Tibial artery (tissue), 4 donors: ENCODE results near the gene RAB28.

ENCODE experiments used
- DNase-seq, 2 donors: peaks; one replicate each; pipeline ENCODE4 v3.0.0-alpha.2; 2019
- H3K27ac ChIP-seq, 2 donors: fragments of 200-600 bp; sonication (generic) in 1 of 2; 1 replicate in 1 of 2; 2 replicates in 1 of 2; pipeline ENCODE4 v1.5.1; 2018 to 2019; ENCODE audit warnings: mild to moderate bottlenecking in 1 of 2
- H3K27me3 ChIP-seq, 2 donors: fragments of 200-600 bp; sonication (generic) in 1 of 2; one replicate each; pipeline versions ENCODE4 v1.5.1 to v1.6.0; 2016 to 2019
- H3K36me3 ChIP-seq, 3 donors: fragments of 200-600 bp; sonication (generic) in 2 of 3; one replicate each; pipeline ENCODE4 v1.5.1; 2016 to 2019; ENCODE audit warnings: mild to moderate bottlenecking in 2 of 3
- H3K4me1 ChIP-seq, 4 donors: fragments of 200-600 bp; sonication (generic) in 2 of 4; 1 replicate in 3 of 4; 2 replicates in 1 of 4; pipeline ENCODE4 v1.5.1; 2016 to 2019
- H3K4me3 ChIP-seq, 2 donors: fragments of 200-600 bp; sonication (generic) in 1 of 2; 1 replicate in 1 of 2; 2 replicates in 1 of 2; pipeline ENCODE4 v1.5.1; 2018 to 2019; ENCODE audit warnings: mild to moderate bottlenecking in 2 of 2
- H3K9me3 ChIP-seq, 3 donors: fragments of 200-600 bp; sonication (generic) in 1 of 3; one replicate each; pipeline ENCODE4 v1.5.1; 2016 to 2019
- CTCF ChIP-seq, 2 experiments: fragments of 200-600 bp in 1 of 2; fragments of 450-650 bp in 1 of 2; IDR thresholded peaks; one replicate each; pipeline ENCODE4 v1.5.1; 2017 to 2019; ENCODE audit warnings: antibody characterized with exemption in 2 of 2, mild to moderate bottlenecking in 1 of 2, moderate library complexity in 1 of 2
- intact Hi-C: fragments of 100-400 bp; cut with DNase I; formaldehyde crosslinking; loops from one replicate; pipeline ENCODE4 v1.15.0; 2023; ENCODE audit warnings: low total_unique reads

The RAB28 gene

GRCh38 chr4:13445841-13446790 is 38.0 kb downstream of the RAB28 start:
- DNase-seq: no peak
- Histone ChIP-seq H3K4me3 (no peak overlapping the region), H3K4me1 (no peaks in the 10 kb centered on the region), H3K27me3 (no peaks in the 10 kb centered on the region), H3K27ac (no peak overlapping the region), H3K9me3 (no peaks in the 10 kb centered on the region), H3K36me3 (peaks cover 0 to 3% (median 0%) of the 10 kb centered on the region in 3 donors)
- TF ChIP-seq CTCF (IDR thresholded peaks at IDR 0.05): no peak
- intact Hi-C loops: no loop called here

- peaks cover 0 to 13% (median 8%) of the 10 kb centered on the region in 3 donors for H3K9me3 ChIP-seq
- H3K4me3 ChIP-seq: no peak overlapping the region
- H3K27me3 ChIP-seq: no peaks in the 10 kb centered on the region
- H3K4me1 ChIP-seq: no peaks in the 10 kb centered on the region
- H3K36me3 ChIP-seq: peaks cover 0 to 4% (median 3%) of the 10 kb centered on the region in 3 donors
- H3K27ac ChIP-seq: no peak overlapping the region
- intact Hi-C loops: no loop called here
- no peak for DNase-seq
- TF ChIP-seq CTCF (IDR thresholded peaks at IDR 0.05): no peak
Observed at GRCh38 chr4:13441506-13441905, 42.6 kb downstream of the RAB28 start.

GRCh38 chr4:13436962-13437361 is 47.2 kb downstream of the RAB28 start:
- no peaks in the 10 kb centered on the region for H3K27me3 ChIP-seq
- no peak for TF ChIP-seq CTCF (IDR thresholded peaks at IDR 0.05)
- DNase-seq: no peak
- intact Hi-C loops: no loop called here
- H3K9me3 ChIP-seq: peaks cover 0 to 13% (median 10%) of the 10 kb centered on the region in 3 donors
- H3K4me3 ChIP-seq: no peak overlapping the region
- no peak overlapping the region for H3K27ac ChIP-seq
- peaks cover 0 to 7% (median 0%) of the 10 kb centered on the region in 4 donors for H3K4me1 ChIP-seq
- peaks cover 0 to 4% (median 0%) of the 10 kb centered on the region in 3 donors for H3K36me3 ChIP-seq

GRCh38 chr4:13432453-13432852 is 51.7 kb downstream of the RAB28 start:
- Histone ChIP-seq H3K9me3 (peaks cover 0 to 10% (median 9%) of the 10 kb centered on the region in 3 donors), H3K27me3 (no peaks in the 10 kb centered on the region), H3K36me3 (no peaks in the 10 kb centered on the region), H3K27ac (no peak overlapping the region), H3K4me3 (no peak overlapping the region), H3K4me1 (peaks cover 0 to 14% (median 0%) of the 10 kb centered on the region in 4 donors)
- intact Hi-C loops: no loop called here
- no peak for DNase-seq
- no peak for TF ChIP-seq CTCF (IDR thresholded peaks at IDR 0.05)

- Histone ChIP-seq H3K36me3 (no peaks in the 10 kb centered on the region), H3K27ac (no peak overlapping the region), H3K4me1 (peaks cover 0 to 14% (median 0%) of the 10 kb centered on the region in 4 donors), H3K27me3 (no peaks in the 10 kb centered on the region), H3K9me3 (no peaks in the 10 kb centered on the region), H3K4me3 (no peak overlapping the region)
- TF ChIP-seq CTCF (IDR thresholded peaks at IDR 0.05): no peak
- no peak for DNase-seq
- intact Hi-C loops: no loop called here
Observed at GRCh38 chr4:13430834-13431568, 53.1 kb downstream of the RAB28 start.
